ENCODE results near the gene TCF12.
A peak's percentile ranks its signal among the peaks of the same experiment; 100 is the strongest.

Gene TCF12

GRCh38 chr15:57215326-57215725 lies 296.9 kb downstream of the TCF12 start:
- TF ChIP-seq CTCF (IDR thresholded peaks at IDR 0.05; ENCODE audit: low read length, missing control alignments), result no peak
- no peak overlapping the region for H3K4me3 ChIP-seq (replicated peaks; ENCODE audit: low read depth, low read length)
- no peak for DNase-seq (ENCODE audit: low read depth)

GRCh38 chr15:57215881-57216280 lies 297.4 kb downstream of the TCF12 start:
- H3K4me3 ChIP-seq (replicated peaks; ENCODE audit: low read depth, low read length), result no peak overlapping the region
- no peak for TF ChIP-seq CTCF (IDR thresholded peaks at IDR 0.05; ENCODE audit: low read length, missing control alignments)
- DNase-seq (ENCODE audit: low read depth), result no peak

GRCh38 chr15:57216288-57216687 lies 297.8 kb downstream of the TCF12 start:
- no peak overlapping the region for H3K4me3 ChIP-seq (replicated peaks; ENCODE audit: low read depth, low read length)
- no peak for TF ChIP-seq CTCF (IDR thresholded peaks at IDR 0.05; ENCODE audit: low read length, missing control alignments)
- peak; percentile 81 for DNase-seq (ENCODE audit: low read depth)

- no peak for TF ChIP-seq CTCF (IDR thresholded peaks at IDR 0.05; ENCODE audit: low read length, missing control alignments)
- H3K4me3 ChIP-seq (replicated peaks; ENCODE audit: low read depth, low read length), result peak overlapping the region; percentile 18
- DNase-seq (ENCODE audit: low read depth), result no peak
These were observed 299.5 kb downstream of the TCF12 start for GRCh38 chr15:57217778-57218598.

- peak; percentile 88 for DNase-seq (ENCODE audit: low read depth)
- H3K4me3 ChIP-seq (replicated peaks; ENCODE audit: low read depth, low read length), result peak overlapping the region; percentile 50
- no peak for TF ChIP-seq CTCF (IDR thresholded peaks at IDR 0.05; ENCODE audit: low read length, missing control alignments)
These were observed 300.6 kb downstream of the TCF12 start for GRCh38 chr15:57218826-57219576.

GRCh38 chr15:57220205-57220604 lies 301.8 kb downstream of the TCF12 start:
- TF ChIP-seq CTCF (IDR thresholded peaks at IDR 0.05; ENCODE audit: low read length, missing control alignments), result no peak
- H3K4me3 ChIP-seq (replicated peaks; ENCODE audit: low read depth, low read length), result peak overlapping the region; percentile 50
- peak; percentile 64 for DNase-seq (ENCODE audit: low read depth)
